Fibroblast of skin of right quadriceps (primary cell): ENCODE data around the gene ARHGDIG.
"Not testable (repeated sequence)": the region's sequence is repeated elsewhere in the genome, so short reads cannot be mapped to it uniquely, and the experiment has no call there.

Experiments used
- DNase-seq: peaks from one replicate; pipeline ENCODE4 v3.0.0-alpha.2; 2013

The ARHGDIG gene

DNA sequence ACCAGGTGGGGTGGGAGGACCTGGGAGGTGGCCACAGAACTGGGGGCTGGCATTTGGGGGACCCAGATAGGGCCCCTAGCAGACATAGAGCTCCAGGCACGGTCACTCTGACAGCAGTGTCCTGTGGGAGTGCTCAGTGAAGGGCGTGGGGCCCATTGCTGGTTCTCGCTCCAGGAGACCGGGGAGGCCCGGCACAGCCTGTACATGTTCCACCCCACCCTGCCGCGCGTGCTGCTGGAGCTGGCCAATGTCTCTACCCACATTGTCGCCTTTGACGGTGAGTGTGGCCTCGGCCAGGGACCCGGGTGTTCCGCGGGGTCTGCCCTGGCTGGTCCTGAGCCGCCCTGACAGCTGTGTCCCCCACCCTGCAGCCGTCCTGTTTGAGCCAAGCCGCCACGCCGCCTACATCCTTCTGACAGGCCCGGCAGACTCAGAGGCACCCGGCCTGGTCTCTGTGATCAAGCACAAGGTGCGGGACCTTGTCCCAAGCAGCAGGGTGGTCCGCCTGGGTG, 15.9 kb upstream of the ARHGDIG start:
- DNase-seq: no peak

DNA sequence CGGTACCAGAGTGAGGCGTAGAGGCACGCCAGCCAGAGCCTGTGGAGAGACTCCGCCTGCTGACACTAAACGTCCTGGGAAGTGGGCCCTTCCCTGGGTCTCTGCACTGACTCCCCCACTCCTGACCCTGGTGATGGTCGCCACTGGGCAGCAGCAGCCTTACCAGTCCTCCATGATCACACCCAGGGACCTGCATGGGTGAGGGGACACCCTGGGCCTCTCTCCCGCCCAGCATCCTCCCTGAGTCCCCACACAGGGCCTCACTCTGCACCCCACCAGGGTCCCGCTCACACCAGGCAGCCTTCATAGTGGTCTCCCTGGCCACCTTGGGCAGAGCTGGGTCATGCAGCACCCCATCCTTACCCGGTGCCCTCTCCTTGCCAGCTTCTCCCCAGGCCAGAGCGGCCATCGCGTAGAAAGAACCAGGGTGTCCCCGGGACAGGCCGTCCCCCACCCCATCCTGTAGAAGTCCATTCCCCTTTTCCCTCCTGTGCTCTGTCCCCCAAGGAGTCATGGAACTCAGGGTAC, 15.3 kb upstream of the ARHGDIG start:
- no peak for DNase-seq

DNA sequence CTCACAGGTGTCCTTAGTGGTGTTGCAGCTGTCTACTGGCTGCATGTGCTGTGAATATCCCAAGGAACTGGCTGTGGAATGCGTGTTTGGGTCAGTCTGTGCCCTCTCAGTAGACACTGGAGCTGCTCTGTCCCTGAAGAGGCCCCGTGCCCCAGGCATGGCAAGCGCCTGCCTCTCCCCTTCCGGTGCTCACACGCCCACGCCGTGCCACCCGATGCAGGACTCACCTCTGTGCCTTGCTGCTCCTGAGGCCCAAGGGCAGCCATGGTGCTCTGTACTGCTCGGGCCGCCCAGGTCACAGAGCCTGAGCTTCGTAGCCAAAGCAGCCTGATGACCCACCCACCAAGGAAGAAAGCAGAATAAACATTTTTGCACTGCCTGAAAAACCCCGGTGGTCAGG, 14.7 kb upstream of the ARHGDIG start:
- no peak for DNase-seq

GRCh38 chr16:266258-267164, 13.9 kb upstream of the ARHGDIG start:
- DNase-seq: no peak

DNA sequence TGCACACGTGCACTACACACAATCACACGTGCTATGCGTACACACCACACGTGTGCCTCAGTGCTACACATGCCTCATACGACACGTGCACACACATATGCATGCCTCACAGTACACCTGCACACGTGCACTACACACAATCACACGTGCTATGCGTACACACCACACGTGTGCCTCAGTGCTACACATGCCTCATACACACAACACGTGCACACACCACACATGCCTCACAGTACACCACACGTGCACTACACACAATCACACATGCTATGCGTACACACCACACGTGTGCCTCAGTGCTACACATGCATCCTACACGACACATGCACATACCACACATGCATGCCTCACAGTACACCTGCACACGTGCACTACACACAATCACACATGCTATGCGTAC, 12.8 kb upstream of the ARHGDIG start:
- not testable (repeated sequence) for DNase-seq

DNA sequence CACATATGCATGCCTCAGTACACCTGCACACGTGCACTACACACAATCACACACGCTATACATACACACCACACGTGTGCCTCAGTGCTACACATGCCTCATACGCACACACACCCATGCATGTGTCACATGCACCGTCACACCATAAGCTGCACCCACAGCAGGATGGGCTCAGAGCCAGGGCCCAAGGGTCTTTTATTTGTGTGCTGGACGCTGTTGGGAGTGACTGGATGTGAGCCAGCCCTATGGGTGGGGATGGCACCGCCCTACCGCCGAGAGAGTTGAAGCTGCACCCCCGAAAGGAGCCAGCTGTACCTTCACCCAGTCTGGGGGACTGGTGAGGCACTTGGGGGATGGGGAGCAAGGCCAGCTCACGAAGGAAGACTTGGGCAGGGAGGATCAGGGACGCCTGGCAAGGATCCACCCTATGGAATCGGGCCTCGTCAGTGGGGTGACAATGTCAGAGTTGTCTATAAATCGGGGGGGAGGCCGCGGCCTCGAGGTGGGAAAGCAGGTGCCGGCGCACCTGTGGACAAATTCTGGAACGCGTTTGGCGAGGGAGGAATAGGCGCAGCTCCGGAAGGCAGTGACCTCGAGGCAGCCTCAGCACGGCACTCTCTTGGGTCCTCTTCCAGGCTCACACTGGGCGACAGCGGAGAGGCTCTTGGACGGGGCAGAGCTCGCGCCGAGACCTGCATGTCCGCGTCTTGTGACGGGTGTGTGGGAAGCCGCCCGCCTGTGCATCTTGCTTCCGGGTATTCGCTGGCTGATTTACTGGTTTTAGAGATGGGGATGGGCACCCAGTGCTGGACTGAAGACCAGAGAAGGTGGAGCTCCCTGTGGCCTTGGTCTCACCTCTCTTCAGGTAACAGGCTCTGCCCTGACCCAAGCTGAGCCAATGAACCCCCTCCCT, 12.0 kb upstream of the ARHGDIG start:
- DNase-seq: no peak

- no peak for DNase-seq
Observed at GRCh38 chr16:269061-269796, 11.2 kb upstream of the ARHGDIG start.

DNA sequence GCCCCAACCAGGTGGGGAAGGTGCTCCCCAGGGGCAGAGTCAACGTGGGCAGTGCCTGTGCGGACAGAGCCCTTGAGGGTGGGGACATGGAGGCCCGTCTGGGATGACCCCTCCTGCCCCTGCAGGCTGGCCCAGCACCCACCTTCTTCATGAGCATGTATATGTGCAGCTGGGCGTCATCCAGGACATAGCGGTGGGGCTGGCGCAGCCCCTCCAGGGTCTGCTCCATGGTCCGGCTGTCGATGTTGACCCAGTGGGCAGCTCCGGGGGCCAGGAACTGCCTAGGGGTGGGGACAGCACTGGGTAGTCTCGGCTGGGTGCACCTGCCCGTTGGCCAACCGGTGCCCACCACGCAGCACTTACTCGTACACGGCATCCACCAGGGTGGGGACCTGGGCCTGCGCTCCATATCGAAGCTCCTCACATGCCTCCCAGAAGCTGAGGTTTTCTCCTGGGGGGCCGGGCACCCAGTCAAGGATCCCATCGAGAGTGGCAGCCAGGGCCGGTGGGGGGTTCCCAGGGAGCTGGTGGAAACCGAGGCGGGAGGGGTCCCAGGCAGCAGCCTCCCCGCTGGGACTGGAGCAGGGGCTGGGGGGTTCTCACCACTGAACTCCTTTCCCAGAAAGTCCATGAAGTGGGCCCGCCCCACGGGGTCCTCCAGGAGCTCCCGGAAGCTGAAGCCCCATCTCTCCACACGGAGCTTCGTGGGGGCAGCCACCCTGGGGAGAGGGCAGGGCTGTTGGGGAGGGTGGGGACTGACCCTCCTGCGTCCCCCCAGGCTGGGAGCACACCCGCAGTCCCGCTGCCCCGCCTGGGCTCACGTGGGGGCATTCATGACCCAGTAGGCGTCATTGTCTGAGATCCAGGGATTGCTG, 9.8 kb upstream of the ARHGDIG start:
- DNase-seq: no peak

- DNase-seq: no peak
Observed at GRCh38 chr16:272633-273546, 7.5 kb upstream of the ARHGDIG start.

- no peak for DNase-seq
Observed at GRCh38 chr16:273547-274421, 6.6 kb upstream of the ARHGDIG start.

- DNase-seq: no peak
Observed at GRCh38 chr16:275041-275641, 5.2 kb upstream of the ARHGDIG start.

GRCh38 chr16:275786-276232, 4.6 kb upstream of the ARHGDIG start, which contains the start of gene RGS11:
Gene RGS11, minus strand, starts transcription at chr16:275944. Its CDS starts 33 bp downstream, at chr16:275911.
- no peak for DNase-seq

DNA sequence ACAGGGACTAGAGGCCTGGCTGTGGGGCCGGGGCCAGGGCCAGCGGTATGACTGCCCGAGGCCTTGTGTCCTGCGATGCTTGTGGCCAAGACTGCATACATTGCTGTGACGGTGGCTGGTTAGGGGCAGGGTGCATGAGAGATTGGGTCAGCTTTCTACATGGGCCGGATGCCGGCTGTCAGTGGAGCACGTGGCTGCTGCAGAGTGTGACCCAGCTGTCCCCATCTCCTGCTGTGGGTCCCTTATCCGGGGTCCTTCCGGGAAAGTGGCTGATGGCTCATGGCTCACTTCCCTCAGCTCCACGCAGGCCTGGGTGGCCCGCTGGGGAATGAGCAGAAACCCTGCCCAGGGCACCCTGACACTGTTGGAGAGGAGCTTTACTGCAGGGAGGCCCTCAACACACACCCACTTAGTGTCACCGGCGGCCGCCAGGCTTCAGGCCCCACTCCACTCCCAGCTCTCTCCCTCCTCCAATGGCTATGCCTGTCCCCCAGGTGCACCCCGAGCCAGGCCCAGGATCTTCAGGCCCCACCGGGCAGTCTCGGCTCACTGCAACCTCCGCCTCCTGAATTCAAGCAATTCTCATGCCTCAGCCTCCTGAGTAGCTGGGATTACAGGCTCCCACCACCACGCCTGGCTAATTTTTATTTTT, 3.8 kb upstream of the ARHGDIG start:
- DNase-seq: no peak

GRCh38 chr16:278863-279366, 1.5 kb upstream of the ARHGDIG start:
- no peak for DNase-seq

GRCh38 chr16:279531-279930, 860 bp upstream of the ARHGDIG start:
- DNase-seq: no peak

- no peak for DNase-seq
Observed at GRCh38 chr16:280005-280460, 358 bp upstream of the ARHGDIG start.

- no peak for DNase-seq
Observed at GRCh38 chr16:280991-281659, 734 bp downstream of the ARHGDIG start.
